C4-2B (cell line): ENCODE results near the gene DDC.

ENCODE experiments used
- H3K27ac ChIP-seq: fragments of 450-650 bp; 2 replicates; pipeline ENCODE4 v1.5.1; 2017
- ZFX ChIP-seq: fragments of 450-650 bp; IDR thresholded peaks from 2 replicates; pipeline ENCODE4 v1.6.1; 2017
- TF ChIP-seq, protein P1 (sequence below): fragments of 450-650 bp; conservative IDR thresholded peaks from 2 replicates; pipeline ENCODE4 v1.5.1; 2017; ENCODE audit warnings: mild to moderate bottlenecking

Gene DDC, protein sequence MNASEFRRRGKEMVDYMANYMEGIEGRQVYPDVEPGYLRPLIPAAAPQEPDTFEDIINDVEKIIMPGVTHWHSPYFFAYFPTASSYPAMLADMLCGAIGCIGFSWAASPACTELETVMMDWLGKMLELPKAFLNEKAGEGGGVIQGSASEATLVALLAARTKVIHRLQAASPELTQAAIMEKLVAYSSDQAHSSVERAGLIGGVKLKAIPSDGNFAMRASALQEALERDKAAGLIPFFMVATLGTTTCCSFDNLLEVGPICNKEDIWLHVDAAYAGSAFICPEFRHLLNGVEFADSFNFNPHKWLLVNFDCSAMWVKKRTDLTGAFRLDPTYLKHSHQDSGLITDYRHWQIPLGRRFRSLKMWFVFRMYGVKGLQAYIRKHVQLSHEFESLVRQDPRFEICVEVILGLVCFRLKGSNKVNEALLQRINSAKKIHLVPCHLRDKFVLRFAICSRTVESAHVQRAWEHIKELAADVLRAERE

DNA sequence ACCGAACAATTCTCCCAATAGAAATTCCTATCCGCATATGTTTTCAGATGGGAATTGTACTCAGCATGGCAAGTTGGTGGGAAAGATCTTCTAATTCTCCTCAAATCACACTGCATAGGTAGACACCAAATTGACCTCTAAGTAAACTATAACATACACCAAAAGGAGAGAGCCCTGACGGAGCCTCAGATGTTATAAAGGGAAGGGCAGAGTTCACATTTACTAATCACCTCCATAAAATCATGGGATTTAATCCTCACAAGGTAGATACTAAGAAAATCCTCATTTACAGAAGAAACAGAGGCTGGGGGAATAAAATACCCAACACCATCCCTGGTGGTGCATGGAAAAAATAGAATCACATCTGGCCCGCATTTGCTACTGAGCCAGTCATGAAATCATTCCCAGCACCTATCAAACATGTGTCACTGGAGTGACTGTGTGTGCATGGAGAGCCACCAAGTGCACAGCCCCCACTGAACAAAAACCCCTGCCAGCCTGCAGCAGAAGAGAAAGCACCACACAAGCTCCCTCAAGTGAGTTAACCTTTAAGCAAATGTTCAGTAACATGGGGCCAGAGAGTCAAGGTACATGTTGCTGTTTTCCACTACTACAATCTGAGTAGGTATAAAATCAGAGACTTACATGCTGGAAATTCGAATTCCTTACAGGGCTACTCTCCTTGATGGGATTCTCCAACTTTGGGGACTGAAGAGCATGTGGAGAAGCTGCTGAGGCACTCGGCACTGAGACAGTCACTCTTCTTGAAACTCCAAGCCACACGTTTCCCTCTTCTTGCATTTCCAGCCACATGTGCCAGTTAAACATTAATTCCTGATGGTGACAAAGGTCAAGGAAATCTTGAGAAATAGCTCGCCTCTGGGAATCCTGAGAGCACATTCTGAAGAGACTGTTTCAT lies at the start of gene DDC:
Gene DDC, minus strand, starts transcription at position 766 of the 919 bp plus-strand sequence. CDS start 21,320 bp downstream, outside the sequence.
- TF ChIP-seq, protein P1, sequence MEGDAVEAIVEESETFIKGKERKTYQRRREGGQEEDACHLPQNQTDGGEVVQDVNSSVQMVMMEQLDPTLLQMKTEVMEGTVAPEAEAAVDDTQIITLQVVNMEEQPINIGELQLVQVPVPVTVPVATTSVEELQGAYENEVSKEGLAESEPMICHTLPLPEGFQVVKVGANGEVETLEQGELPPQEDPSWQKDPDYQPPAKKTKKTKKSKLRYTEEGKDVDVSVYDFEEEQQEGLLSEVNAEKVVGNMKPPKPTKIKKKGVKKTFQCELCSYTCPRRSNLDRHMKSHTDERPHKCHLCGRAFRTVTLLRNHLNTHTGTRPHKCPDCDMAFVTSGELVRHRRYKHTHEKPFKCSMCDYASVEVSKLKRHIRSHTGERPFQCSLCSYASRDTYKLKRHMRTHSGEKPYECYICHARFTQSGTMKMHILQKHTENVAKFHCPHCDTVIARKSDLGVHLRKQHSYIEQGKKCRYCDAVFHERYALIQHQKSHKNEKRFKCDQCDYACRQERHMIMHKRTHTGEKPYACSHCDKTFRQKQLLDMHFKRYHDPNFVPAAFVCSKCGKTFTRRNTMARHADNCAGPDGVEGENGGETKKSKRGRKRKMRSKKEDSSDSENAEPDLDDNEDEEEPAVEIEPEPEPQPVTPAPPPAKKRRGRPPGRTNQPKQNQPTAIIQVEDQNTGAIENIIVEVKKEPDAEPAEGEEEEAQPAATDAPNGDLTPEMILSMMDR: no peak
- TF ChIP-seq ZFX: no peak
- no peak within 1 kb of the TSS for H3K27ac ChIP-seq

DNA sequence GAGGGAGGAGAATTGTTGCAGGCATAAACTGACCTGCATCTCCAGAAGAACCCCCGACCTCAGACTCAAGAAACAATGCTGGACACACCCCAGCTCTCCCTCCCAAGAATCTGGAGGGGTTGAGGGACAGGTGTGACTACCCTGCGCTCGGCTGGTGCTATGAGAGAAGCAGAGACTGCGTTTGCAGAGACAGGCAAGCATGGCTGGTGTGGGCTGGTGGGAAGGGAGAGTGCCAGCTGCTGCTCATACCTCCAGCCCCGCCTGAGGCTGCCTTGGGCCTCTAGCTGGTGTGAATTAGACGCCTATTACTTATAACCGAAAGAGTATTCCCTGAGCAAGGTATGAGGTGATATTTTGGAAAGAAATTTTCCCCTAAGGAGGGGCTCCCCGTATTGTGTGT lies 48.3 kb upstream of the DDC start:
- no peak overlapping the region for H3K27ac ChIP-seq
- TF ChIP-seq, protein P1: no peak
- TF ChIP-seq ZFX: no peak

DNA sequence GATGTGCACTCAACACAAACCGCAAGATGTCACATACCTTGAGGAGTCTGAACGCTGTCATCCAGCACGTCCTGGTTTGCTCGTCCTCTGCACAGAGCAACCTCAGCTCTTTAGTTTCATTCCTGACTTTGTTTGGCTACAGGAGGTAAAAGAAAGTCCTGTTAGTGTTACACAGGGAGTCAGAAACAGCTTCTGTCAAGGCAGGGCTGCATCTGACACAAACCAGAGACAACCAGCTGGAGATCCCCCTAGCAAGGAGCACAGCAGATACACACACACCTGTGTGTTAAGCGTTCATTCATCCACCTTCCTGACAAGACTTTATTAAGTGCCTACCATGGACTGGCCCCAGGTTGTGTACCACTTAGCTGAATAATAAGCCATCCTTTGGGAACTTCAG lies 47.5 kb upstream of the DDC start:
- TF ChIP-seq, protein P1: no peak
- no peak for TF ChIP-seq ZFX
- no peak overlapping the region for H3K27ac ChIP-seq

DNA sequence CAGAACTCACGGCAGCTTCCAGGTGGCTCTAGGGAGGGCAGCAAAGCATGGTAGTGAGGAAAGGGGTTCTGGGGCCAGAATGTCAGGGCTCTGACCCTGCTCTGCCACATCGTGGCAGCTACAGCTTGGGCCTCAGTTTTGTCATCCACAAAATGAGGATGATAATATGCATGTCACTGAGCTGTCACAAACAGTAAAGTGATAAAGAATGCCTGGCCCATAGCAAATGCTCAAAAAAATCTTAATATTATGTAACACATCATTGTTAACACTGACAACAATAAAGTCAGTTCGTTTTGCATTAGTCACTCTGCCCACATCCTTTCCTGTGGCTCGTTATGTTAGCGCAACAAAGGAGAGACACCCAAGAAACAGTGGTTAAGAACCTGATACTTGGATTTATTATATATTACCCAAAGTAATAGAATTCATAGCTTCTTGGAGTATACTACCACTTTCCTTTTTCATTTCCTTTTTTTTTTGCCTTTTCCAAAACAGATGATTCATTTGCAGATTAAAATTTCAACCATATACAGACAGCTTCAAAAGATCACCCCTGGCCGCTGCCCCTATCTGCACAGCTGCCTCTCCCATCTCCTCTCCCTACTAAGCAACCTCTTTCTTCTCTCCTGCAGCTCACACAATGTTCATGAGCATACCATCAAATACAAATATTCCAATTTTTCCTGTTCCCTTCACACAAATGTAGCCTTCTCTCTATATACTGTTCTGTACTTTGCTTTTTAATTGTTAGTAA lies 45.5 kb upstream of the DDC start:
- TF ChIP-seq ZFX: no peak
- TF ChIP-seq, protein P1: no peak
- no peak overlapping the region for H3K27ac ChIP-seq

DNA sequence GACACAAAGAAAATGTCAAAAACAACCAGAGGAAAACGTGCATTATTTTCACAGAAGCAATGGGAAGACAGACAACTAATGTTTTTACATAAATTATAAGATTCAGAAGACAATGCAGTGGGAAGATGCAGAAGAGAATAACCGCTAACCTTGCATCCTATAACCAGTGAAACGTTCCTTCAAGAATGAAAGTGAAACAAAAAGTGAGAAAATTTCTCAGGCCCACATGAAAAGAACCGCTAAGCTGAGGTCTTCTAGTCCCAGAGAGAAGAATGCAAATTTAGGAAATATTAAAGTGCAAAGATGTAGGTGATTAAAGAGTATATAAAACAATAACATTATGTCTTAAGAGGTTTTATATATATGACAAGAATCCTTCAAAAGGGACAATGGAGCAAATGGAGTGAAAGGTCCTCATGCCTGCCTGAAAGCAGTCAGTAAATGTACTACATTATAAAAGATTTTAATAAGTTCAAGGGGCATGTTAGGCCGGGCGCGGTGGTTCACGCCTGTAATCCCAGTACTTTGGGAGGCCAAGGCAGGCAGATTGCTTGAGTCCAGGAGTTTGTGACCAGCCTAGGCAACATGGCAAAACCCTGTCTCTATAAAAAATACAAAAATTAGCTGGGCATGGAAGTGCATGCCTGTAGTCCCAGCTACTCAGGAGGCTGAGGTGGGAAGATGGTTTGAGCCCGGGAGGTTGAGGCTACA lies 43.1 kb upstream of the DDC start:
- H3K27ac ChIP-seq: no peak overlapping the region
- TF ChIP-seq, protein P1: no peak
- no peak for TF ChIP-seq ZFX

DNA sequence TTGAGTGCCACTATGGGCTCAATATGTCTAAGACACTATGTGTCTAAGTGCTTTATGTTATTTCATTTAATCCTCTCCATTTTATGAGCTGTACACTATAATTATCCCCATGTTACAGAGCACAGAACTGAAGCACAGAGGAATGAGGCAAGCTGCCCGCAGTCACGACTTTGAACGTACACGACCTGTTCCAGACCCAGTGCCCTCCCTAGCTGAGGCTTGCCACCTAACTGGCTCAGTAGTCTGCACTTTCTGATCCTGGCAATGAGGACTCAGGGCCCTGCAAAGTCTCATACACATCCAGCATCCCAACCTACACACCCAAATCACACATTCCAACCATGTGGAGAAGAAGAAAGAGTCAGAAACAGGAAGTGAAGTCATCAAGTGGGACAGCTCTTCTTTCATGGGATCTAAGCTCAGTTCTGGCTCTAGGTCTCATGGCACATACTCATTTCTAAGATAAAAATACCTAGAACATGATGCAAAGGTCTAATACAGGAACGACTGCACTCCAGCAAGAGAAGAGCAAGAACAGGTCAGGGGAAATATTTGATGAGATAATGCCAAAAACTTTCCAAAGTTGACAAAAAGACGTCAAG lies 42.4 kb upstream of the DDC start:
- TF ChIP-seq, protein P1: no peak
- TF ChIP-seq ZFX: no peak
- no peak overlapping the region for H3K27ac ChIP-seq
